HG02759 (cell line): Measurements from ENCODE around the gene SPRR3.

Experiments
- ATAC-seq: cut with Tn5 transposase; IDR thresholded peaks from one replicate; pipeline ENCODE4 v1.9.1; 2021; ENCODE audit warnings: mild to moderate bottlenecking, moderate library complexity; ENCODE audit not compliant: unreplicated experiment

Gene SPRR3

DNA sequence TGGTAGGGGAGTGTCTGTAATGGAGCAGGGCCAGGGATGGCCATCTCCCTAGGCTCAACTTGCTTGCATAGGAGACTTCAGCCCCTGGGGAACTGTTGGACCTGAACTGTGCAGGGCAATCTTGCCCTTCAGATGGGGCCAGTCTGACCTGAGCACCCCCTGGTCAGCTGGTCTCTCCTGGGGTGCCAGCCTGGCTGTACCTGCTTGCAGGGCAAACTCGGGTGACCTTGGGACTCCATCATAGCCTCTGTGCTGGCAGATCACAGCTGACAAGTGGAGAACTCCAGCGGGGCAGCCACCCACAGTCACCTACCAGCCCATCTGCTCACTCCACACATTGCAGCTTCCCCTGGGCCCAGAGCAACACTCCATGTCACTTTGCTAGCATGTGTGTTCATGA is 47.7 kb downstream of the SPRR3 start:
- ATAC-seq = no peak
